ENCODE results near the gene CFAP97. TPM values are rescaled to one million over a fixed set of nuclear protein-coding genes. Genes with fewer than 3 reads are reported as not detected.

CFAP97 gene
- total and polyA plus RNA-seq, 11 donors = 2.0 to 22.7 (median 12.4) TPM

DNA sequence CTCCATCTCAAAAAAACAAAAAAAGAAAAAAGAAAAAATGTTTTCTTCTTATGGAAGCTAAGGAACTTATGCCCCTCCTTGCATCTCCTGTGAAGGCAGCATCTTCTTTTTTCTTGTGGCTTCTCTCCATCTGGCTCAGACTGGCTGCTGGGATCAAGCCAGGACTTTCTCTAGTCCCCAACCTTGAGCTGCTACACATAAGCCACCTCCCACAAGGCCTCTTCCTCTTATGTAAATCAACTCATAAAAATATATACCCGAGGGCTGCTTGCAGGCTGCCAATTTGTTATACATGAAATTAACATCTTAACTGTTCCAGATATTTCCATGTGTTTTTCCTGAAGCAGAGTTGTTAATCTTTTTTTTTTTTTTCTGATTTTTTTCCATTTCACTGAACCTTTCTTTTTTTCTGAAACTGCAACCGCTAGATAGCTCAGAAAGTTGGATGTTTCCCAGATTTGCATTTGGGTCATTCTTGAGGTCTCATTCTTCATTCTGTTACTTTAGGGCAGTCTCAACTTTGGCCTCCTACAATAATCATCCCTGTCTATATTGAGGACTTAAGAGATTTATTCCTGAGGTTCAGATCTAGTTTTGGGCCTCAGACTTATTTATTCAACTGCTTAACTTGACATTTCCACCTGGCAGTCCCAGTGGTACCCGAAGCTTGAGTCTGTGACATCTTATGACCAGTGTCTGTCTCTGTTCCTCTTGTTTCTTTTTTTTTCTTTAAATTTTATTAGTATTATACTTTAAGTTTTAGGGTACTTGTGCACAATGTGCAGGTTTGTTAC lies 15.9 kb upstream of the CFAP97 start:
- peak in 2 of 5 donors; percentile 38 to 57 for DNase-seq
- Histone ChIP-seq H3K4me3 (no peak overlapping the region), H3K27me3 (no peaks in the 10 kb centered on the region), H3K27ac (peak overlapping the region in 2 of 12 donors; percentile 24 to 26), H3K4me1 (peaks cover 0 to 28% (median 14%) of the 10 kb centered on the region in 12 donors), H3K9me3 (no peaks in the 10 kb centered on the region), H3K36me3 (no peaks in the 10 kb centered on the region)
- 45 to 55% (median 50%) methylated on average over 3 of the region's 3 CpGs for WGBS, 4 donors
- intact Hi-C loops (cut with DNase I) = loop anchor here in 4 of 10 donors (10.0 kb wide), 3 partner anchors 75 to 375 kb away; partner anchors contain the start of genes ANKRD37 (in 2 of the 4) and LRP2BP (in 2 of the 4)
- ATAC-seq = peak in 3 of 4 donors; percentile 33 to 61 (median 55)
- TF ChIP-seq POLR2A (IDR thresholded peaks at IDR 0.05) = no peak
- TF ChIP-seq, protein P1, sequence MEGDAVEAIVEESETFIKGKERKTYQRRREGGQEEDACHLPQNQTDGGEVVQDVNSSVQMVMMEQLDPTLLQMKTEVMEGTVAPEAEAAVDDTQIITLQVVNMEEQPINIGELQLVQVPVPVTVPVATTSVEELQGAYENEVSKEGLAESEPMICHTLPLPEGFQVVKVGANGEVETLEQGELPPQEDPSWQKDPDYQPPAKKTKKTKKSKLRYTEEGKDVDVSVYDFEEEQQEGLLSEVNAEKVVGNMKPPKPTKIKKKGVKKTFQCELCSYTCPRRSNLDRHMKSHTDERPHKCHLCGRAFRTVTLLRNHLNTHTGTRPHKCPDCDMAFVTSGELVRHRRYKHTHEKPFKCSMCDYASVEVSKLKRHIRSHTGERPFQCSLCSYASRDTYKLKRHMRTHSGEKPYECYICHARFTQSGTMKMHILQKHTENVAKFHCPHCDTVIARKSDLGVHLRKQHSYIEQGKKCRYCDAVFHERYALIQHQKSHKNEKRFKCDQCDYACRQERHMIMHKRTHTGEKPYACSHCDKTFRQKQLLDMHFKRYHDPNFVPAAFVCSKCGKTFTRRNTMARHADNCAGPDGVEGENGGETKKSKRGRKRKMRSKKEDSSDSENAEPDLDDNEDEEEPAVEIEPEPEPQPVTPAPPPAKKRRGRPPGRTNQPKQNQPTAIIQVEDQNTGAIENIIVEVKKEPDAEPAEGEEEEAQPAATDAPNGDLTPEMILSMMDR (IDR thresholded peaks at IDR 0.05) = no peak

DNA sequence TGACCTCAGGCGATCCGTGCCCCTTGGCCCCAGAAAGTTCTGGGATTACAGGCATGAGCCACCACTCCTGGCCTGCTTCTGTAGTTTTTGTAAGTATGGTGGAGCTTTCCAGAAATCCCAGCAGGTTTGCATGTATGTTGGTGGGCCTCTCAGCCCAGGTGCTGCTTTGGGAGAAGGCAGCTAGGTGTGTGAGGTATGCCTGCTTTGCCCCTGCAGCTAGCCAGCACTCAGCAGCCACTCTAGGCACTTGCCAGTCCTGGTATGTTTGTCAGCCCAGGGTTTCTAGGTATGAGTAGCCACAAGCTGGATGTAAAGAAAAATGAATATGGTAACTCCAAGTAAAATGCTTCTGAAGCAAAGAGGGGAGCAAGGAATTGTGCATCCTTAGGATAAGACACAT lies 14.5 kb upstream of the CFAP97 start:
- H3K4me3 ChIP-seq = no peak overlapping the region
- H3K36me3 ChIP-seq = no peaks in the 10 kb centered on the region
- no peaks in the 10 kb centered on the region for H3K27me3 ChIP-seq
- WGBS, 4 donors = 96 to 100% (median 100%) methylated on average over 2 of the region's 2 CpGs; no CpG with 5 or more reads in 1 of the 4 donors
- no peaks in the 10 kb centered on the region for H3K9me3 ChIP-seq
- H3K4me1 ChIP-seq = peaks cover 0 to 28% (median 14%) of the 10 kb centered on the region in 12 donors
- no peak overlapping the region for H3K27ac ChIP-seq
- TF ChIP-seq, protein P1 (IDR thresholded peaks at IDR 0.05) = no peak
- no peak for TF ChIP-seq POLR2A (IDR thresholded peaks at IDR 0.05)
- ATAC-seq (no peak), DNase-seq (no peak)
- intact Hi-C loops (cut with DNase I) = loop anchor here in 4 of 10 donors (10.0 kb wide), 3 partner anchors 76 to 376 kb away; partner anchors contain the start of genes ANKRD37 (in 2 of the 4) and LRP2BP (in 2 of the 4)

DNA sequence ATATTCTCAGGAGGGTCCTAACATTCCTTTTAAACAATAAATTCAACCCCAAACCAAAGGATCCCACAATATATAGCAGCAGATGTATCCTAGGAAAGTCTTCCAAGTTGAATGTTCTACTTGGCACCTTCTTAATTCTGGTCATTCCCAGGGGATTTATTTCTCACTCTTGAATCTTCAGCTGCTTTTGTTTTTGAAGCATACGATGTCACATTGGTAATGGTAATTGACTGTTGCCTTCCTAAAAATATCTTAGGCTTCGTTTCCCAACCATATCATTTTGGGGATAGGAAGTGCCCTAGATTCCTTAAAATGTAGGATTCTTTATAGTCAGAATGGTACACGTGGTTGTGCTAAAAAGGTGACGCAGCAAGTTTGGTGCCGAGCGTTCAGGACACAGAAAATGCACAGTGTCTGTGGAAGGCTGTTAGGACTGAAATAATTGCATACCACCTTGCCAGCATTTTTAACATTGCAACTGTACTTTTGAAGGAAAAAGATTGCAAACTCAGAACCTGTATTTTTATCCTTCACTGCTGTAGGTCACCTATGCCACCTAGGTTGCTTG lies 13.7 kb upstream of the CFAP97 start:
- 61 to 72% (median 66%) methylated on average over 6 of the region's 6 CpGs for WGBS, 4 donors
- ATAC-seq = peak in 1 of 4 donors; percentile 30
- TF ChIP-seq, protein P1 (IDR thresholded peaks at IDR 0.05) = no peak
- no peak for TF ChIP-seq POLR2A (IDR thresholded peaks at IDR 0.05)
- intact Hi-C loops (cut with DNase I) = loop anchor here in 4 of 10 donors (10.0 kb wide), 3 partner anchors 77 to 377 kb away; partner anchors contain the start of genes ANKRD37 (in 2 of the 4) and LRP2BP (in 2 of the 4)
- Histone ChIP-seq H3K9me3 (no peaks in the 10 kb centered on the region), H3K4me3 (peak overlapping the region in 1 of 12 donors; percentile 12), H3K27me3 (no peaks in the 10 kb centered on the region), H3K36me3 (no peaks in the 10 kb centered on the region), H3K4me1 (peaks cover 0 to 28% (median 14%) of the 10 kb centered on the region in 12 donors), H3K27ac (peak overlapping the region in 2 of 12 donors; percentile 40 to 41)
- no peak for DNase-seq

DNA sequence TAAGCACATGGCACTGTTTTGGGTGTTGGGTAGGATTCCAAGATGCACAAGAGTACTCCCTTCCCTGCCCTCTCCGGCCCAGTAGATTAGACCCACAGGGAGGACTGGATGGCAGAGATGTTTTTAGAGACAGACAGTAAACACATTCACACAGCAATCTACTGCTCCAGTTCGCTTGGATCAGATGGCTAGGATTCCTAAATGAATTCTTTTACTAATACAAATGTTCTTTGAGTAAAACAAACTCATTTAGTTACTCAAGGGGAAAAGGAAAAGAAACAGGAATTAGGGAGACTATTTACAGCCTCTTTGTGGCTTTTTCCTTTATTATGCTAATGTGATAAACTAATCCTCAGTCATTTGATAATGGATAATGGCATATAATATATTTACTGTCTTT lies 11.5 kb upstream of the CFAP97 start:
- Histone ChIP-seq H3K27ac (peak overlapping the region in 3 of 12 donors; percentile 9 to 14 (median 9)), H3K4me3 (no peak overlapping the region), H3K9me3 (no peaks in the 10 kb centered on the region), H3K4me1 (peaks cover 0 to 43% (median 23%) of the 10 kb centered on the region in 12 donors), H3K36me3 (no peaks in the 10 kb centered on the region), H3K27me3 (peaks cover 0 to 3% (median 0%) of the 10 kb centered on the region in 9 donors)
- no peak for TF ChIP-seq POLR2A (IDR thresholded peaks at IDR 0.05)
- TF ChIP-seq, protein P1 (IDR thresholded peaks at IDR 0.05) = no peak
- no peak for DNase-seq
- intact Hi-C loops (cut with DNase I) = loop anchor here in 4 of 10 donors (10.0 kb wide), 3 partner anchors 80 to 380 kb away; partner anchors contain the start of genes ANKRD37 (in 2 of the 4) and LRP2BP (in 2 of the 4)
- 52 to 59% (median 53%) methylated on average over 2 of the region's 2 CpGs for WGBS, 4 donors
- ATAC-seq = peak in 1 of 4 donors; percentile 47
